Measurements from ENCODE around the gene GJC1. TPM values are rescaled to one million over a fixed set of nuclear protein-coding genes. Genes with fewer than 3 reads are reported as not detected.
A peak's percentile ranks its signal among the peaks of the same experiment; 100 is the strongest.

Gene GJC1
- polyA plus RNA-seq, 2 donors: 0.83 to 1.2 TPM

DNA sequence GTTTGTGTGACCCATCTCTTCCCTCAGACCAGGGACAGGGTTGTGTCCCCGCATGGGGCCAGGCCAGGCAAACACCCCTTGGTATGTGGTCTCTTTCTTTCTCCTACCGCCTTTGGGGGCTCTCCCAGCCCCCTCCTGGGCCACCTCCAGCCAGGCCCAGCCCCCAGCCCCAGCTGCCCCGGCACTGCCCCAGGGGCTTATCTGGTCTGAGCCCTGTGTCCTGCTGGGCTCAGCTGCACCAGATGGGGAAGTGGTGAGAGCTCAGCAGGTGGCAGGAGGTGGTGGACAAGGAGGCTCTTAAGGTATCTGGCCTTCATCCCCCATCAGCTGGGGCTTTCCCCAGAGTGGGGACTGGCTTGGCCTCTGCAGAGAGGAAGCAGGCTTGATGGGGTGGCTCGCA is 62.6 kb downstream of the GJC1 start:
- Histone ChIP-seq H3K4me1 (ENCODE audit: control insufficient read depth in 2 of 2, insufficient read depth in 2 of 2, low read length in 1 of 2) (no peaks in the 10 kb centered on the region), H3K4me3 (ENCODE audit: low read depth in 1 of 2, low read length in 2 of 2) (no peak overlapping the region), H3K27me3 (ENCODE audit: control insufficient read depth in 1 of 2, insufficient read depth in 2 of 2, low read length in 2 of 2) (no peaks in the 10 kb centered on the region), H3K9me3 (ENCODE audit: control insufficient read depth in 2 of 2, insufficient read depth in 1 of 2, low read depth in 1 of 2, low read length in 1 of 2) (no peaks in the 10 kb centered on the region), H3K27ac (ENCODE audit: low read depth in 2 of 2, low read length in 1 of 2) (no peak overlapping the region), H3K36me3 (ENCODE audit: control insufficient read depth in 2 of 2, insufficient read depth in 2 of 2, low read length in 1 of 2) (no peaks in the 10 kb centered on the region)
- whole genome bisulfite sequencing, 2 donors: 52 to 53% methylated on average over 4 of the region's 4 CpGs

DNA sequence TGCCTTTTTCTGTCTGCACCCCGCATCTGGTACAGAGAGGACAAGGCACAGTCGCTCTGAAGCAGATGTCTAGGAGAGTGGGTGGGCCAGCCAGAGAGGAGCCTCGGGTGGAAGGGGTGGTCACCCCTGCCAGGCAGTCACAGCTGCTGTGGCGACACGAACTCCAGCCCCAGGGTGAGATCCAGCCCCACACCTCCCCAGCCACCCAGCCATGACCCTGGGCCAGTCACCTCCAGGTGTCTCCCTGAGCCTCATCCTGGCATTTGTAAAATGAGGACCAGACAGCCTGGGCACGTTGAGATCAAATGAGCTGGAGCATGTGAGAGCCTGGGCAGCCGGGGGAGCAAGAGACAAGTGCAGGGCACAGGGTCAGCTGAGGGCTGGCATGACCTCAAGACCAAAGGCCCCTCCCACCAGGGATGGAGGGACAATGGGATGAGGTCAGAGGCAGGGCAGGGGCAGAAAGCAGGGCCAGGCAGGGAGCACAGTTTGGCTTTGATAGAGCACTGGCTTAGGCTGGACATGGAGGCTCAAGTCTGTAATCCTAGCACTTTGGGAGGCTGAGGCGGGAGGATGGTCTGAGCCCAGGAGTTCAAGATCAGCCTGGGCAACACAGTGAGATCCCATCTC is 63.6 kb downstream of the GJC1 start:
- H3K27me3 ChIP-seq (ENCODE audit: control insufficient read depth in 1 of 2, insufficient read depth in 2 of 2, low read length in 2 of 2): no peaks in the 10 kb centered on the region
- no peak overlapping the region for H3K4me3 ChIP-seq (ENCODE audit: low read depth in 1 of 2, low read length in 2 of 2)
- H3K36me3 ChIP-seq (ENCODE audit: control insufficient read depth in 2 of 2, insufficient read depth in 2 of 2, low read length in 1 of 2): no peaks in the 10 kb centered on the region
- H3K27ac ChIP-seq (ENCODE audit: low read depth in 2 of 2, low read length in 1 of 2): no peak overlapping the region
- WGBS, 2 donors: 47 to 50% methylated on average over 8 of the region's 8 CpGs
- no peaks in the 10 kb centered on the region for H3K9me3 ChIP-seq (ENCODE audit: control insufficient read depth in 2 of 2, insufficient read depth in 1 of 2, low read depth in 1 of 2, low read length in 1 of 2)
- no peaks in the 10 kb centered on the region for H3K4me1 ChIP-seq (ENCODE audit: control insufficient read depth in 2 of 2, insufficient read depth in 2 of 2, low read length in 1 of 2)

DNA sequence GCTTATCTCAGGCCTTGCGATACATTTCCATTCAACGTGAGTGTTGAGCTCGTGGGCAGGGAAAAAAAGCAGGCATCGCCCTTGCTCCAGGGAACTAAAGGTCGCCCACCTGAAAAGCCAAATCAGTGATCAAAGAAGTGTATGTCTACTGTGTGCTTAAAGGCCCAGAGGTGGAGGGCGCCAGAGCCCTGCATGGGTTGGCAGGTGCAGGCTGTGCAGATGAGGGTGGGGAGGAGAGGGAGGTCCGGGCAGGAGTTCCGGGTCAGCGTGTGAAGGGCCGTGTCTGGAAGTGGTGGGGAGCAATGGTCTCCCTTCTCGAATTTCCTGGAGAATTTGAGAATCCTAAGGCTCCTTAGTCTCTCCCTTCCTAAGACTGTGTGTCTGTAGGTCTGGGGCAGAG is 64.1 kb downstream of the GJC1 start:
- Histone ChIP-seq H3K27ac (ENCODE audit: low read depth in 2 of 2, low read length in 1 of 2) (no peak overlapping the region), H3K9me3 (ENCODE audit: control insufficient read depth in 2 of 2, insufficient read depth in 1 of 2, low read depth in 1 of 2, low read length in 1 of 2) (no peaks in the 10 kb centered on the region), H3K4me1 (ENCODE audit: control insufficient read depth in 2 of 2, insufficient read depth in 2 of 2, low read length in 1 of 2) (no peaks in the 10 kb centered on the region), H3K4me3 (ENCODE audit: low read depth in 1 of 2, low read length in 2 of 2) (no peak overlapping the region), H3K36me3 (ENCODE audit: control insufficient read depth in 2 of 2, insufficient read depth in 2 of 2, low read length in 1 of 2) (no peaks in the 10 kb centered on the region), H3K27me3 (ENCODE audit: control insufficient read depth in 1 of 2, insufficient read depth in 2 of 2, low read length in 2 of 2) (no peaks in the 10 kb centered on the region)
- WGBS, 2 donors: 48 to 55% methylated on average over 11 of the region's 11 CpGs

DNA sequence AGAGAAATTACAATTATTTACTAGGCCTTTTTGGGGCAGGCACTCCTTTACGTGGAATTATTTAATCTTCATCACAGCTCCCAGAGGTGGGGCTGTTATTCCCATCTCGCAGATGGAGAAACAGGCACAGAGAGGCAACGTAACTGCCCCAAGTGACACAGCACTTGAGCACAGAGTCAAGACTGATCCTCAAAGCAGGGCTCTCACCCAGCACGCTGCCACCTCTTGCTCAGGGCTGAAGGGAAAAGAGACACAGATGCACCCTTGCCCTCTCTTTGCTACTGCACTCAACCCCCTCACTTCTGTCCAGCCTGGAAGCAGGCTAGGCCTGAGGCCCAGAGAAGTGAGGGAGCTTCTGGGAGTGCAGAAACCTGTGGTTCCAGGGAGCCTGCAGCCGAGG is 66.9 kb downstream of the GJC1 start:
- Histone ChIP-seq H3K4me3 (ENCODE audit: low read depth in 1 of 2, low read length in 2 of 2) (no peak overlapping the region), H3K36me3 (ENCODE audit: control insufficient read depth in 2 of 2, insufficient read depth in 2 of 2, low read length in 1 of 2) (no peaks in the 10 kb centered on the region), H3K4me1 (ENCODE audit: control insufficient read depth in 2 of 2, insufficient read depth in 2 of 2, low read length in 1 of 2) (peaks cover 6 to 8% of the 10 kb centered on the region in 2 donors), H3K27me3 (ENCODE audit: control insufficient read depth in 1 of 2, insufficient read depth in 2 of 2, low read length in 2 of 2) (peaks cover 0 to 10% of the 10 kb centered on the region in 2 donors), H3K27ac (ENCODE audit: low read depth in 2 of 2, low read length in 1 of 2) (no peak overlapping the region), H3K9me3 (ENCODE audit: control insufficient read depth in 2 of 2, insufficient read depth in 1 of 2, low read depth in 1 of 2, low read length in 1 of 2) (no peaks in the 10 kb centered on the region)
- WGBS, 2 donors: 82 to 85% methylated on average over 5 of the region's 5 CpGs

DNA sequence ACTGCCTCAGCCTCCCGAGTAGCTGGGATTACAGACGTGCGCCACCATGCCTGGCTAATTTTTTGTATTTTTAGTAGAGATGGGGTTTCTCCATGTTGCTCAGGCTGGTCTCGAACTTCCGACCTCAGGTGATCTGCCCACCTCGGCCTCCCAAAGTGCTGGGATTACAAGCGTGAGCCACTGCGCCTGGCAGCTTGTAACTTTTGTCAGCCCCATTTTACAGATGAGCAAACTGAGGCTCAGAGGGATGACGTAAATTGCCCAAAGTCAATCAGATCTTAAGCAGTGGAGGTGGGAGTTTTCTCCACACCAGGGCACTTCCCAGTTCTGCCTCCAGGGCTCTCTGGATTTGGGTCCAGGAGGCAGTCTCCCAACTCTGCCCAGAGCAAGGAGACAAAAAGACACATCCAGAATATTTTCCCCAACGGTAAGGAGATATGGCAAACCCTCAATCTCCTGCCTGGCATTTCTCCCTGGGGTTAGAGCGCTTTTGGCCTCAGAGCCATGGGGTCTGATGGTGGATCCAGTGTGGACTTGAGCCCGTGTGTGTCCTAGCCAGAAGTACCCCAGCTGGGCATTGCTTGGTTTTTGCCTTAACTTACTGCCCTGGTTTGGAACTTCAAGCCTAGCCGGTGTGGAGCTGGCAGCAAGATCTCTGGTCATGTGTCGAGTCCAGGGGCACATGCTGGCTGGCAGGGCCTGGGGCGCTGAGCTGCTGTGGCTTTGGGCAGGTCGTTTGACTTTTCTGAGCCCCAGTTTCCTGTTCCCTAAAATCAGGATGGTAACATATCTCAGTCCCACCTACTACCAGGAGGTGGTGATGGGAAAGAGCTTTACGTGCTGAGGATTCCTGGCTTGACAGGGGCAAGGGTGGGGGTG is 67.9 kb downstream of the GJC1 start:
- WGBS, 2 donors: 72 to 76% methylated on average over 17 of the region's 17 CpGs
- Histone ChIP-seq H3K36me3 (ENCODE audit: control insufficient read depth in 2 of 2, insufficient read depth in 2 of 2, low read length in 1 of 2) (no peaks in the 10 kb centered on the region), H3K27ac (ENCODE audit: low read depth in 2 of 2, low read length in 1 of 2) (no peak overlapping the region), H3K4me3 (ENCODE audit: low read depth in 1 of 2, low read length in 2 of 2) (no peak overlapping the region), H3K4me1 (ENCODE audit: control insufficient read depth in 2 of 2, insufficient read depth in 2 of 2, low read length in 1 of 2) (peaks cover 6 to 8% of the 10 kb centered on the region in 2 donors), H3K9me3 (ENCODE audit: control insufficient read depth in 2 of 2, insufficient read depth in 1 of 2, low read depth in 1 of 2, low read length in 1 of 2) (no peaks in the 10 kb centered on the region), H3K27me3 (ENCODE audit: control insufficient read depth in 1 of 2, insufficient read depth in 2 of 2, low read length in 2 of 2) (peaks cover 0 to 10% of the 10 kb centered on the region in 2 donors)

DNA sequence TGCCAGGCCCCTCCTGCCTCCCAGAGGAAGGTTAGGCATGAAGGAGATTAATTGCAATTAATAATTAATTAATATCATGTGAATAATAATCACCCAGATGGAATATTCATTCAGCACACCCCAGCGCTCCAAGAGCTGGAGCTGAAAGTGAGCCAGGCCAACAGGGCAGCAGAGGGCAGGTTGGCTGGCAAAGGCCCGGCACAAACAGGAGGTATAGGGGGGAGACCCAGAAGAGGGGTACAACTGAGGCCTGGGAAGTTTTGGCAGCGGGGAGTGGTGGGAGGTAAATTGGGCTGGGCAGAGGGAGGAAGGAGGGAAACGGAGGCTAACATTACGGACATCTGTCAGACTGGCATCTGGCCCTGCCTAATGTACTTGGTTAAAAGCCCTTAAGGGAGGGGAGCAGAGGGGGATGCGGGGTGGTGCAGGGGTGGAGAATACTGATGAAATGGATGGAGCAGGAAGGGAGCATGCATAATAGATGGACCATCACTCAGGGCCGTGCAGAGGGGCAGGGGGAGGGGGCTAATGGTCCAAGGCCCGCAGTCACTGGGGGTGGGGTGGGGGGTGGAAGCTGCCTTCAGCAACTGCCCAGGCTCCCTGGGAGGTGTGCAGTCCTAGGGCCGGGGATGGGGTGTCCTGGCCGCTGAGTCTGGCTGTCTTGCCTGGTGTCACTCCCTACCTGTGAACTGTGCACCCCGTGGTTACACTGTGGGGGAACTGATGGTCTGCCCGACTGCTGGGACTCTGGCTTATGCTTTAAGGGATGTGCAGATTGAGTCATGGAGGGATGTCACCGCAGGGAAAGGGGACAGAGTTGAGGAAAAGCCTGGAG is 69.4 kb downstream of the GJC1 start:
- Histone ChIP-seq H3K27ac (ENCODE audit: low read depth in 2 of 2, low read length in 1 of 2) (no peak overlapping the region), H3K4me3 (ENCODE audit: low read depth in 1 of 2, low read length in 2 of 2) (no peak overlapping the region), H3K9me3 (ENCODE audit: control insufficient read depth in 2 of 2, insufficient read depth in 1 of 2, low read depth in 1 of 2, low read length in 1 of 2) (peaks cover 0 to 2% of the 10 kb centered on the region in 2 donors), H3K27me3 (ENCODE audit: control insufficient read depth in 1 of 2, insufficient read depth in 2 of 2, low read length in 2 of 2) (peaks cover 0 to 10% of the 10 kb centered on the region in 2 donors), H3K4me1 (ENCODE audit: control insufficient read depth in 2 of 2, insufficient read depth in 2 of 2, low read length in 1 of 2) (peaks cover 6 to 8% of the 10 kb centered on the region in 2 donors), H3K36me3 (ENCODE audit: control insufficient read depth in 2 of 2, insufficient read depth in 2 of 2, low read length in 1 of 2) (no peaks in the 10 kb centered on the region)
- WGBS, 2 donors: 69 to 72% methylated on average over 13 of the region's 13 CpGs

DNA sequence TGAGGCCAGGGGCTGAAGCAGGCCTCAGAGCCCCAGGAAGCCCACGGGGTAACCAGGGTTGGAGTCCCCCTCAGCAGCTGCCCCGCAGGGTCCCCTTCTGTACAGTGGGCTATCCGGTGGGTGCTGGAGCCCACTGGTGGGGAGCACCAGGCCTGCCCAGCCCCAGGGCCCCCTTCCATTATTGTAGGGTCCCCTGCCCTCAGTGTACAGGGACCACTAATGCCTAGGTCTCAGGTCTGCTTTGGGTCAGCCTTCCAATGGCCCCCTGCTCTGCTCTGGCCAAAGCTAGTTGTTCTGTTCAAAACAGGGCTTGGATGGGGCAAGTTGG is 70.2 kb downstream of the GJC1 start:
- peaks cover 0 to 10% of the 10 kb centered on the region in 2 donors for H3K27me3 ChIP-seq (ENCODE audit: control insufficient read depth in 1 of 2, insufficient read depth in 2 of 2, low read length in 2 of 2)
- H3K9me3 ChIP-seq (ENCODE audit: control insufficient read depth in 2 of 2, insufficient read depth in 1 of 2, low read depth in 1 of 2, low read length in 1 of 2): peaks cover 0 to 2% of the 10 kb centered on the region in 2 donors
- H3K4me1 ChIP-seq (ENCODE audit: control insufficient read depth in 2 of 2, insufficient read depth in 2 of 2, low read length in 1 of 2): peaks cover 6 to 8% of the 10 kb centered on the region in 2 donors
- no peaks in the 10 kb centered on the region for H3K36me3 ChIP-seq (ENCODE audit: control insufficient read depth in 2 of 2, insufficient read depth in 2 of 2, low read length in 1 of 2)
- H3K27ac ChIP-seq (ENCODE audit: low read depth in 2 of 2, low read length in 1 of 2): no peak overlapping the region
- no peak overlapping the region for H3K4me3 ChIP-seq (ENCODE audit: low read depth in 1 of 2, low read length in 2 of 2)
- WGBS, 2 donors: 60 to 66% methylated on average over 3 of the region's 3 CpGs

DNA sequence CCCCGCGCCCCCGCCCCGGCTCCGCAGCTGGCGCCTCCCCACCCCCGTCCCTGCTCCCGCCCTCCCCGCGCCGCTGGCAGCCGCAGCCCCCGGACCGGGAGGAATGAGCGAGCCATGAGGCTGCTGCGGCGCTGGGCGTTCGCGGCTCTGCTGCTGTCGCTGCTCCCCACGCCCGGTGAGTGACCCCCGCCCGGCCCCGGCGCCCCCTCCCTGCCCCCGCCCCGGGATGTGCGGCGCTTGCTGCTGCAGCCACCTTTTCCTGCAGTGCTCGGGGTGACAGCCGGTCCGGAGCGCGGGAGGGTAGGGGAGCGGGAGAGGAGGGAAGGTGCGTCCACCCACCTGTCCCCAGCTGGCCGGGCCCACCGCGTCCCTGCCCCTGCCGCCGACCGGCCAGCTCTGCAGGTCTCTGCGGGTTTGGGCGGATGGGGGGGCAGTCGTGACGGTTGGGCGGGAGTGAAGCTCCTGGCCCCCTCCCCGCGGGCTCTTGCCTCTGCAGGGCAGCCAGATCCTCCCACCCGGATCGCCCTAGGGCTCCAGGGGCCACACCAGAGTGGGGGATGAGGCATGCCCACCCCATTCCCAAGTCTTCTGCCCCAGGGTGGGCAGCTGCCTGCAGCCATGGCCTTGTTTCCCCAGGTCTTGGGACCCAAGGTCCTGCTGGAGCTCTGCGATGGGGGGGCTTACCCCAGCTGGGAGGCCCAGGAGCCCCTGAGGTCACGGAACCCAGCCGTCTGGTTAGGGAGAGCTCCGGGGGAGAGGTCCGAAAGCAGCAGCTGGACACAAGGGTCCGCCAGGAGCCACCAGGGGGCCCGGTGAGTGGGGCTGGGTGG is 70.8 kb downstream of the GJC1 start:
- peaks cover 6 to 8% of the 10 kb centered on the region in 2 donors for H3K4me1 ChIP-seq (ENCODE audit: control insufficient read depth in 2 of 2, insufficient read depth in 2 of 2, low read length in 1 of 2)
- peaks cover 0 to 2% of the 10 kb centered on the region in 2 donors for H3K9me3 ChIP-seq (ENCODE audit: control insufficient read depth in 2 of 2, insufficient read depth in 1 of 2, low read depth in 1 of 2, low read length in 1 of 2)
- H3K36me3 ChIP-seq (ENCODE audit: control insufficient read depth in 2 of 2, insufficient read depth in 2 of 2, low read length in 1 of 2): no peaks in the 10 kb centered on the region
- no peak overlapping the region for H3K27ac ChIP-seq (ENCODE audit: low read depth in 2 of 2, low read length in 1 of 2)
- peaks cover 0 to 10% of the 10 kb centered on the region in 2 donors for H3K27me3 ChIP-seq (ENCODE audit: control insufficient read depth in 1 of 2, insufficient read depth in 2 of 2, low read length in 2 of 2)
- 6 to 11% methylated on average over 29 to 59 of the region's 60 CpGs for WGBS, 2 donors
- H3K4me3 ChIP-seq (ENCODE audit: low read depth in 1 of 2, low read length in 2 of 2): peak overlapping the region; percentile 13 to 47
